ENCODE data around the gene ZNF512B.

Gene ZNF512B

DNA sequence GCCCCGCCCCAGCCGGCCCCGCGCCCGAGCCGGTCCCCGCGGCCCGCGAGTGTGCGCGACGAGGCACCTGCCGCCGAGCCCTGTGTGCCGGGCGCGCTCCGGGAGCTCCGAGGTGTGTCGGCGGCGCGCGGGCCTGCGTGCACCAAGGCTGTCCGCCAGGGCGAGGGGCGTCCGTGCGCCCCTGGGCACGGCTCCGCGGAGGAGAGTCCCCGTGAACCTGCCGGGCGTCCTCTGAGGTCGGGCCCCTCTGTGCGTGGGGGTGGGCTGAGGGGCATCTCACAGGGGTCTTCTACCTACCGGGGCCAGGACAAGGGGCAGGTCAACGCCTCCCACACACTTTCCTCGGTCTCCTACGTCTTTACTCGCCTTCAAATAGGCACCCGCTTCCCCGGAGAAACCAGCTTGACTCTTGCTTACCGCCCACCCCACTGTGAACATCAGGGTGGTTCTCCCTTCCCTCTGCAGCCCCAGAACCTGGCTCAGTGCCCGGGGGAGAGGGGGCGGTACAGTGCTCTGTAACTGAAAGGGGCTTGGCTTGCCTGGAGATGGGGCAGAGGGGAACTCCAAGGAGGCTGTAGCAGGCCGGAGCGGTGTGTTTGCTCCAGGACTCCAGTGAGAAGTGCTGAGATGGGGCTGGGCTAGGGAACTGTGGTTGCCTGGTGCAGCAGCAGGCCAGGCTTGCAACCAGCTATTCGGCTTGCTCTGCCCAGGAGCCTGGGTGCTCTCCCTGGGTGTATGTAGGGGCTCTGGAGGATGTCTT is 10.0 kb upstream of the ZNF512B start, which contains the start of gene SAMD10 (continued):
- TF ChIP-seq, protein P1, sequence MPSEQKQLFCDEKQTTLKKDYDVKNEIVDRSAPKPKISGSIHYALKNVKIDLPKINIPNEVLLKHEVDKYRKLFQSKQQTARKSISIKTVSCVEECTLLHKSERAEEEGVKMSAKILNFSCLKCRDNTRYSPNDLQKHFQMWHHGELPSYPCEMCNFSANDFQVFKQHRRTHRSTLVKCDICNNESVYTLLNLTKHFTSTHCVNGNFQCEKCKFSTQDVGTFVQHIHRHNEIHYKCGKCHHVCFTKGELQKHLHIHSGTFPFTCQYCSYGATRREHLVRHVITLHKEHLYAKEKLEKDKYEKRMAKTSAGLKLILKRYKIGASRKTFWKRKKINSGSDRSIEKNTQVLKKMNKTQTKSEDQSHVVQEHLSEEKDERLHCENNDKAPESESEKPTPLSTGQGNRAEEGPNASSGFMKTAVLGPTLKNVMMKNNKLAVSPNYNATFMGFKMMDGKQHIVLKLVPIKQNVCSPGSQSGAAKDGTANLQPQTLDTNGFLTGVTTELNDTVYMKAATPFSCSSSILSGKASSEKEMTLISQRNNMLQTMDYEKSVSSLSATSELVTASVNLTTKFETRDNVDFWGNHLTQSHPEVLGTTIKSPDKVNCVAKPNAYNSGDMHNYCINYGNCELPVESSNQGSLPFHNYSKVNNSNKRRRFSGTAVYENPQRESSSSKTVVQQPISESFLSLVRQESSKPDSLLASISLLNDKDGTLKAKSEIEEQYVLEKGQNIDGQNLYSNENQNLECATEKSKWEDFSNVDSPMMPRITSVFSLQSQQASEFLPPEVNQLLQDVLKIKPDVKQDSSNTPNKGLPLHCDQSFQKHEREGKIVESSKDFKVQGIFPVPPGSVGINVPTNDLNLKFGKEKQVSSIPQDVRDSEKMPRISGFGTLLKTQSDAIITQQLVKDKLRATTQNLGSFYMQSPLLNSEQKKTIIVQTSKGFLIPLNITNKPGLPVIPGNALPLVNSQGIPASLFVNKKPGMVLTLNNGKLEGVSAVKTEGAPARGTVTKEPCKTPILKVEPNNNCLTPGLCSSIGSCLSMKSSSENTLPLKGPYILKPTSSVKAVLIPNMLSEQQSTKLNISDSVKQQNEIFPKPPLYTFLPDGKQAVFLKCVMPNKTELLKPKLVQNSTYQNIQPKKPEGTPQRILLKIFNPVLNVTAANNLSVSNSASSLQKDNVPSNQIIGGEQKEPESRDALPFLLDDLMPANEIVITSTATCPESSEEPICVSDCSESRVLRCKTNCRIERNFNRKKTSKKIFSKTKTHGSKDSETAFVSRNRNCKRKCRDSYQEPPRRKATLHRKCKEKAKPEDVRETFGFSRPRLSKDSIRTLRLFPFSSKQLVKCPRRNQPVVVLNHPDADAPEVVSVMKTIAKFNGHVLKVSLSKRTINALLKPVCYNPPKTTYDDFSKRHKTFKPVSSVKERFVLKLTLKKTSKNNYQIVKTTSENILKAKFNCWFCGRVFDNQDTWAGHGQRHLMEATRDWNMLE (tag by site-specific recombination; conservative IDR thresholded peaks at IDR 0.05; ENCODE audit: low read depth) = no peak
- TF ChIP-seq HOXA7 (CRISPR knock-in tag; IDR thresholded peaks at IDR 0.05; ENCODE audit: borderline replicate concordance) (no peak), WT1 (tag by site-specific recombination; IDR thresholded peaks at IDR 0.05) (no peak; the same call in 1 of the 2 replicates), ZSCAN16 (tag by site-specific recombination; IDR thresholded peaks at IDR 0.05) (no peak), BCL11A (tag by site-specific recombination; IDR thresholded peaks at IDR 0.05; ENCODE audit: low read depth) (no peak), ZNF211 (tag by site-specific recombination; IDR thresholded peaks at IDR 0.05; ENCODE audit: low read depth) (no peak), KLF8 (tag by site-specific recombination; IDR thresholded peaks at IDR 0.05) (peak; percentile 70; the same call in 1 of the 2 replicates), ZNF548 (tag by site-specific recombination; IDR thresholded peaks at IDR 0.05) (no peak), ZNF621 (tag by site-specific recombination; IDR thresholded peaks at IDR 0.05) (no peak), ZNF335 (tag by site-specific recombination; conservative IDR thresholded peaks at IDR 0.05) (no peak; the same call in none of the 2 replicates), ZNF138 (tag by site-specific recombination; IDR thresholded peaks at IDR 0.05; ENCODE audit: borderline replicate concordance) (no peak), ZNF561 (tag by site-specific recombination; IDR thresholded peaks at IDR 0.05; ENCODE audit: borderline replicate concordance) (peak; percentile 31; the same call in 1 of the 2 replicates), ZNF169 (tag by site-specific recombination; IDR thresholded peaks at IDR 0.05) (no peak), ZNF133 (tag by site-specific recombination; IDR thresholded peaks at IDR 0.05) (no peak), ZBTB1 (tag by site-specific recombination; IDR thresholded peaks at IDR 0.05) (no peak), ZBTB21 (tag by site-specific recombination; IDR thresholded peaks at IDR 0.05) (no peak), ZNF529 (tag by site-specific recombination; IDR thresholded peaks at IDR 0.05; ENCODE audit: insufficient replicate concordance) (no peak), ZFP3 (tag by site-specific recombination; IDR thresholded peaks at IDR 0.05; ENCODE audit: low read depth) (no peak), ZNF660 (tag by site-specific recombination; IDR thresholded peaks at IDR 0.05) (no peak), TRIM28 (IDR thresholded peaks at IDR 0.05; ENCODE audit: borderline replicate concordance, low read length) (no peak), ZNF654 (tag by site-specific recombination; IDR thresholded peaks at IDR 0.05; ENCODE audit: low read depth) (no peak), ZNF266 (tag by site-specific recombination; IDR thresholded peaks at IDR 0.05; ENCODE audit: low read depth) (no peak), ZXDB (tag by site-specific recombination; IDR thresholded peaks at IDR 0.05) (peak; percentile 74), ZNF560 (tag by site-specific recombination; IDR thresholded peaks at IDR 0.05; ENCODE audit: borderline replicate concordance) (no peak)
- TF ChIP-seq, protein P2, sequence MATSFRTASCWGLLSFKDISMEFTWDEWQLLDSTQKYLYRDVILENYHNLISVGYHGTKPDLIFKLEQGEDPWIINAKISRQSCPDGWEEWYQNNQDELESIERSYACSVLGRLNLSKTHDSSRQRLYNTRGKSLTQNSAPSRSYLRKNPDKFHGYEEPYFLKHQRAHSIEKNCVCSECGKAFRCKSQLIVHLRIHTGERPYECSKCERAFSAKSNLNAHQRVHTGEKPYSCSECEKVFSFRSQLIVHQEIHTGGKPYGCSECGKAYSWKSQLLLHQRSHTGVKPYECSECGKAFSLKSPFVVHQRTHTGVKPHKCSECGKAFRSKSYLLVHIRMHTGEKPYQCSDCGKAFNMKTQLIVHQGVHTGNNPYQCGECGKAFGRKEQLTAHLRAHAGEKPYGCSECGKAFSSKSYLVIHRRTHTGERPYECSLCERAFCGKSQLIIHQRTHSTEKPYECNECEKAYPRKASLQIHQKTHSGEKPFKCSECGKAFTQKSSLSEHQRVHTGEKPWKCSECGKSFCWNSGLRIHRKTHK (tag by site-specific recombination; IDR thresholded peaks at IDR 0.05) = no peak
- TF ChIP-seq, protein P3, sequence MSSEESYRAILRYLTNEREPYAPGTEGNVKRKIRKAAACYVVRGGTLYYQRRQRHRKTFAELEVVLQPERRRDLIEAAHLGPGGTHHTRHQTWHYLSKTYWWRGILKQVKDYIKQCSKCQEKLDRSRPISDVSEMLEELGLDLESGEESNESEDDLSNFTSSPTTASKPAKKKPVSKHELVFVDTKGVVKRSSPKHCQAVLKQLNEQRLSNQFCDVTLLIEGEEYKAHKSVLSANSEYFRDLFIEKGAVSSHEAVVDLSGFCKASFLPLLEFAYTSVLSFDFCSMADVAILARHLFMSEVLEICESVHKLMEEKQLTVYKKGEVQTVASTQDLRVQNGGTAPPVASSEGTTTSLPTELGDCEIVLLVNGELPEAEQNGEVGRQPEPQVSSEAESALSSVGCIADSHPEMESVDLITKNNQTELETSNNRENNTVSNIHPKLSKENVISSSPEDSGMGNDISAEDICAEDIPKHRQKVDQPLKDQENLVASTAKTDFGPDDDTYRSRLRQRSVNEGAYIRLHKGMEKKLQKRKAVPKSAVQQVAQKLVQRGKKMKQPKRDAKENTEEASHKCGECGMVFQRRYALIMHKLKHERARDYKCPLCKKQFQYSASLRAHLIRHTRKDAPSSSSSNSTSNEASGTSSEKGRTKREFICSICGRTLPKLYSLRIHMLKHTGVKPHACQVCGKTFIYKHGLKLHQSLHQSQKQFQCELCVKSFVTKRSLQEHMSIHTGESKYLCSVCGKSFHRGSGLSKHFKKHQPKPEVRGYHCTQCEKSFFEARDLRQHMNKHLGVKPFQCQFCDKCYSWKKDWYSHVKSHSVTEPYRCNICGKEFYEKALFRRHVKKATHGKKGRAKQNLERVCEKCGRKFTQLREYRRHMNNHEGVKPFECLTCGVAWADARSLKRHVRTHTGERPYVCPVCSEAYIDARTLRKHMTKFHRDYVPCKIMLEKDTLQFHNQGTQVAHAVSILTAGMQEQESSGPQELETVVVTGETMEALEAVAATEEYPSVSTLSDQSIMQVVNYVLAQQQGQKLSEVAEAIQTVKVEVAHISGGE (tag by site-specific recombination; conservative IDR thresholded peaks at IDR 0.05; ENCODE audit: low read depth) = peak; percentile 48; the same call in 1 of the 2 replicates
- TF ChIP-seq, protein P4, sequence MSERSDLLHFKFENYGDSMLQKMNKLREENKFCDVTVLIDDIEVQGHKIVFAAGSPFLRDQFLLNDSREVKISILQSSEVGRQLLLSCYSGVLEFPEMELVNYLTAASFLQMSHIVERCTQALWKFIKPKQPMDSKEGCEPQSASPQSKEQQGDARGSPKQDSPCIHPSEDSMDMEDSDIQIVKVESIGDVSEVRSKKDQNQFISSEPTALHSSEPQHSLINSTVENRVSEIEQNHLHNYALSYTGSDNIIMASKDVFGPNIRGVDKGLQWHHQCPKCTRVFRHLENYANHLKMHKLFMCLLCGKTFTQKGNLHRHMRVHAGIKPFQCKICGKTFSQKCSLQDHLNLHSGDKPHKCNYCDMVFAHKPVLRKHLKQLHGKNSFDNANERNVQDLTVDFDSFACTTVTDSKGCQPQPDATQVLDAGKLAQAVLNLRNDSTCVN (tag by site-specific recombination; optimal IDR thresholded peaks at IDR 0.05) = peak; percentile 77
- TF ChIP-seq, protein P5, sequence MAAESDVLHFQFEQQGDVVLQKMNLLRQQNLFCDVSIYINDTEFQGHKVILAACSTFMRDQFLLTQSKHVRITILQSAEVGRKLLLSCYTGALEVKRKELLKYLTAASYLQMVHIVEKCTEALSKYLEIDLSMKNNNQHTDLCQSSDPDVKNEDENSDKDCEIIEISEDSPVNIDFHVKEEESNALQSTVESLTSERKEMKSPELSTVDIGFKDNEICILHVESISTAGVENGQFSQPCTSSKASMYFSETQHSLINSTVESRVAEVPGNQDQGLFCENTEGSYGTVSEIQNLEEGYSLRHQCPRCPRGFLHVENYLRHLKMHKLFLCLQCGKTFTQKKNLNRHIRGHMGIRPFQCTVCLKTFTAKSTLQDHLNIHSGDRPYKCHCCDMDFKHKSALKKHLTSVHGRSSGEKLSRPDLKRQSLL (tag by site-specific recombination; IDR thresholded peaks at IDR 0.05) = no peak

All from HEK293 (cell line).